PC-3 (cell line): Measurements from ENCODE around the gene ARHGAP15.

ENCODE experiments used
- CTCF ChIP-seq: fragments of 300-600 bp; sonication (generic); conservative IDR thresholded peaks from 2 replicates; pipeline ENCODE4 v1.5.1; 2017; ENCODE audit warnings: antibody characterized with exemption, low read depth, mild to moderate bottlenecking, low read length
- EZH2 ChIP-seq: fragments of 300-600 bp; sonication (generic); IDR thresholded peaks from one replicate; pipeline ENCODE4 v1.6.1; 2017; ENCODE audit warnings: antibody characterized with exemption, mild to moderate bottlenecking, low read length; ENCODE audit not compliant: unreplicated experiment
- EZH2phosphoT487 ChIP-seq: fragments of 300-600 bp; sonication (generic); IDR thresholded peaks from 2 replicates; pipeline ENCODE4 v1.6.1; 2018; ENCODE audit warnings: mild to moderate bottlenecking, antibody characterized with exemption, low read length, borderline replicate concordance

- TF ChIP-seq EZH2phosphoT487 (no peak), CTCF (no peak), EZH2 (no peak)
Observed at GRCh38 chr2:143434445-143434844, 305.2 kb downstream of the ARHGAP15 start.
